ENCODE data around the gene MGAM2. TPM values are rescaled to one million over a fixed set of nuclear protein-coding genes. Genes with fewer than 3 reads are reported as not detected.

The MGAM2 gene
- total RNA-seq, 1 donor from 2014 or later = not detected

GRCh38 chr7:142085428-142085827 is 26.1 kb upstream of the MGAM2 start:
- Mint-ChIP-seq H3K9me3 (ENCODE audit: unreplicated experiment) (no peaks in the 10 kb centered on the region), H3K27ac (ENCODE audit: unreplicated experiment) (no peak overlapping the region), H3K4me3 (ENCODE audit: unreplicated experiment) (no peak overlapping the region), H3K27me3 (ENCODE audit: unreplicated experiment) (peaks cover 2% of the 10 kb centered on the region), H3K36me3 (ENCODE audit: unreplicated experiment) (no peaks in the 10 kb centered on the region), H3K4me1 (ENCODE audit: low read depth, unreplicated experiment) (no peaks in the 10 kb centered on the region)
- no peak for TF ChIP-seq CTCF (IDR thresholded peaks at IDR 0.05; ENCODE audit: partially characterized antibody, unreplicated experiment)
- no peak for DNase-seq

GRCh38 chr7:142088022-142088714 is 23.4 kb upstream of the MGAM2 start:
- Mint-ChIP-seq H3K27me3 (ENCODE audit: unreplicated experiment) (peaks cover 2% of the 10 kb centered on the region), H3K27ac (ENCODE audit: unreplicated experiment) (no peak overlapping the region)
- DNase-seq = no peak

GRCh38 chr7:142089035-142089434 is 22.5 kb upstream of the MGAM2 start:
- Mint-ChIP-seq H3K4me1 (ENCODE audit: low read depth, unreplicated experiment) (no peaks in the 10 kb centered on the region), H3K36me3 (ENCODE audit: unreplicated experiment) (no peaks in the 10 kb centered on the region), H3K27ac (ENCODE audit: unreplicated experiment) (no peak overlapping the region), H3K4me3 (ENCODE audit: unreplicated experiment) (no peak overlapping the region), H3K27me3 (ENCODE audit: unreplicated experiment) (peaks cover 2% of the 10 kb centered on the region), H3K9me3 (ENCODE audit: unreplicated experiment) (no peaks in the 10 kb centered on the region)
- no peak for DNase-seq
- no peak for TF ChIP-seq CTCF (IDR thresholded peaks at IDR 0.05; ENCODE audit: partially characterized antibody, unreplicated experiment)

More at GRCh38 chr7:142088022-142088714, 23.4 kb upstream of the MGAM2 start:
- H3K4me1 Mint-ChIP-seq (ENCODE audit: low read depth, unreplicated experiment) = no peaks in the 10 kb centered on the region
- no peaks in the 10 kb centered on the region for H3K36me3 Mint-ChIP-seq (ENCODE audit: unreplicated experiment)
- no peak overlapping the region for H3K4me3 Mint-ChIP-seq (ENCODE audit: unreplicated experiment)
- no peak for TF ChIP-seq CTCF (IDR thresholded peaks at IDR 0.05; ENCODE audit: partially characterized antibody, unreplicated experiment)
- H3K9me3 Mint-ChIP-seq (ENCODE audit: unreplicated experiment) = no peaks in the 10 kb centered on the region

GRCh38 chr7:142091961-142092360 is 19.6 kb upstream of the MGAM2 start:
- Mint-ChIP-seq H3K27ac (ENCODE audit: unreplicated experiment) (no peak overlapping the region), H3K27me3 (ENCODE audit: unreplicated experiment) (peaks cover 2% of the 10 kb centered on the region), H3K4me1 (ENCODE audit: low read depth, unreplicated experiment) (no peaks in the 10 kb centered on the region), H3K36me3 (ENCODE audit: unreplicated experiment) (no peaks in the 10 kb centered on the region), H3K9me3 (ENCODE audit: unreplicated experiment) (no peaks in the 10 kb centered on the region), H3K4me3 (ENCODE audit: unreplicated experiment) (no peak overlapping the region)
- no peak for TF ChIP-seq CTCF (IDR thresholded peaks at IDR 0.05; ENCODE audit: partially characterized antibody, unreplicated experiment)
- no peak for DNase-seq

GRCh38 chr7:142094861-142095260 is 16.7 kb upstream of the MGAM2 start:
- no peak for DNase-seq
- Mint-ChIP-seq H3K27me3 (ENCODE audit: unreplicated experiment) (no peaks in the 10 kb centered on the region), H3K27ac (ENCODE audit: unreplicated experiment) (no peak overlapping the region), H3K9me3 (ENCODE audit: unreplicated experiment) (no peaks in the 10 kb centered on the region), H3K4me3 (ENCODE audit: unreplicated experiment) (no peak overlapping the region), H3K4me1 (ENCODE audit: low read depth, unreplicated experiment) (no peaks in the 10 kb centered on the region), H3K36me3 (ENCODE audit: unreplicated experiment) (no peaks in the 10 kb centered on the region)
- TF ChIP-seq CTCF (IDR thresholded peaks at IDR 0.05; ENCODE audit: partially characterized antibody, unreplicated experiment) = no peak

Data from glutamatergic neuron (in vitro differentiated cells).